Right forelimb (tissue), 1 donor: ENCODE data around the gene EYA3.
A peak's percentile ranks its signal among the peaks of the same experiment; 100 is the strongest.

ENCODE experiments used
- DNase-seq: peaks from one replicate; pipeline ENCODE4 v3.0.0-alpha.2; 2018

EYA3 gene

GRCh38 chr1:28088168-28088961 is at the start of gene EYA3:
Gene EYA3, minus strand, starts transcription at chr1:28088610. Its CDS starts 30,584 bp downstream, at chr1:28058026.
- peak; percentile 99 for DNase-seq

- no peak for DNase-seq
These were observed 48.7 kb upstream of the EYA3 start for GRCh38 chr1:28136922-28137613.

GRCh38 chr1:28136169-28136921 is 47.9 kb upstream of the EYA3 start:
- DNase-seq: no peak

- DNase-seq: no peak
These were observed 47.2 kb upstream of the EYA3 start for GRCh38 chr1:28135371-28136168.

GRCh38 chr1:28134651-28135207 is 46.3 kb upstream of the EYA3 start:
- DNase-seq: no peak

GRCh38 chr1:28132171-28133167 is 44.1 kb upstream of the EYA3 start:
- no peak for DNase-seq

GRCh38 chr1:28130901-28131300 is 42.5 kb upstream of the EYA3 start:
- DNase-seq: no peak

- no peak for DNase-seq
These were observed 40.7 kb upstream of the EYA3 start for GRCh38 chr1:28129150-28129549.

- DNase-seq: no peak
These were observed 39.3 kb upstream of the EYA3 start for GRCh38 chr1:28127617-28128257.

GRCh38 chr1:28126783-28127490 is 38.5 kb upstream of the EYA3 start:
- DNase-seq: no peak

GRCh38 chr1:28126212-28126611 is 37.8 kb upstream of the EYA3 start:
- no peak for DNase-seq

GRCh38 chr1:28123461-28123961 is 35.1 kb upstream of the EYA3 start:
- DNase-seq: no peak

- DNase-seq: no peak
These were observed 33.8 kb upstream of the EYA3 start for GRCh38 chr1:28122183-28122582.

GRCh38 chr1:28119556-28119955 is 31.1 kb upstream of the EYA3 start:
- DNase-seq: no peak

- no peak for DNase-seq
These were observed 30.4 kb upstream of the EYA3 start for GRCh38 chr1:28118640-28119307.

GRCh38 chr1:28115267-28115666 is 26.9 kb upstream of the EYA3 start:
- no peak for DNase-seq

- no peak for DNase-seq
These were observed 26.4 kb upstream of the EYA3 start for GRCh38 chr1:28114844-28115243.

GRCh38 chr1:28113242-28113572 is 24.8 kb upstream of the EYA3 start:
- no peak for DNase-seq
